HG03520 (cell line): ENCODE measurements around the gene PFAS.
"Not testable (repeated sequence)": the region's sequence is repeated elsewhere in the genome, so short reads cannot be mapped to it uniquely, and the experiment has no call there.

Experiments used
- ATAC-seq: cut with Tn5 transposase; IDR thresholded peaks from one replicate; pipeline ENCODE4 v1.9.1; 2021; ENCODE audit warnings: mild to moderate bottlenecking, moderate library complexity; ENCODE audit not compliant: unreplicated experiment

PFAS gene, protein sequence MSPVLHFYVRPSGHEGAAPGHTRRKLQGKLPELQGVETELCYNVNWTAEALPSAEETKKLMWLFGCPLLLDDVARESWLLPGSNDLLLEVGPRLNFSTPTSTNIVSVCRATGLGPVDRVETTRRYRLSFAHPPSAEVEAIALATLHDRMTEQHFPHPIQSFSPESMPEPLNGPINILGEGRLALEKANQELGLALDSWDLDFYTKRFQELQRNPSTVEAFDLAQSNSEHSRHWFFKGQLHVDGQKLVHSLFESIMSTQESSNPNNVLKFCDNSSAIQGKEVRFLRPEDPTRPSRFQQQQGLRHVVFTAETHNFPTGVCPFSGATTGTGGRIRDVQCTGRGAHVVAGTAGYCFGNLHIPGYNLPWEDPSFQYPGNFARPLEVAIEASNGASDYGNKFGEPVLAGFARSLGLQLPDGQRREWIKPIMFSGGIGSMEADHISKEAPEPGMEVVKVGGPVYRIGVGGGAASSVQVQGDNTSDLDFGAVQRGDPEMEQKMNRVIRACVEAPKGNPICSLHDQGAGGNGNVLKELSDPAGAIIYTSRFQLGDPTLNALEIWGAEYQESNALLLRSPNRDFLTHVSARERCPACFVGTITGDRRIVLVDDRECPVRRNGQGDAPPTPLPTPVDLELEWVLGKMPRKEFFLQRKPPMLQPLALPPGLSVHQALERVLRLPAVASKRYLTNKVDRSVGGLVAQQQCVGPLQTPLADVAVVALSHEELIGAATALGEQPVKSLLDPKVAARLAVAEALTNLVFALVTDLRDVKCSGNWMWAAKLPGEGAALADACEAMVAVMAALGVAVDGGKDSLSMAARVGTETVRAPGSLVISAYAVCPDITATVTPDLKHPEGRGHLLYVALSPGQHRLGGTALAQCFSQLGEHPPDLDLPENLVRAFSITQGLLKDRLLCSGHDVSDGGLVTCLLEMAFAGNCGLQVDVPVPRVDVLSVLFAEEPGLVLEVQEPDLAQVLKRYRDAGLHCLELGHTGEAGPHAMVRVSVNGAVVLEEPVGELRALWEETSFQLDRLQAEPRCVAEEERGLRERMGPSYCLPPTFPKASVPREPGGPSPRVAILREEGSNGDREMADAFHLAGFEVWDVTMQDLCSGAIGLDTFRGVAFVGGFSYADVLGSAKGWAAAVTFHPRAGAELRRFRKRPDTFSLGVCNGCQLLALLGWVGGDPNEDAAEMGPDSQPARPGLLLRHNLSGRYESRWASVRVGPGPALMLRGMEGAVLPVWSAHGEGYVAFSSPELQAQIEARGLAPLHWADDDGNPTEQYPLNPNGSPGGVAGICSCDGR (N-terminal part only)

DNA sequence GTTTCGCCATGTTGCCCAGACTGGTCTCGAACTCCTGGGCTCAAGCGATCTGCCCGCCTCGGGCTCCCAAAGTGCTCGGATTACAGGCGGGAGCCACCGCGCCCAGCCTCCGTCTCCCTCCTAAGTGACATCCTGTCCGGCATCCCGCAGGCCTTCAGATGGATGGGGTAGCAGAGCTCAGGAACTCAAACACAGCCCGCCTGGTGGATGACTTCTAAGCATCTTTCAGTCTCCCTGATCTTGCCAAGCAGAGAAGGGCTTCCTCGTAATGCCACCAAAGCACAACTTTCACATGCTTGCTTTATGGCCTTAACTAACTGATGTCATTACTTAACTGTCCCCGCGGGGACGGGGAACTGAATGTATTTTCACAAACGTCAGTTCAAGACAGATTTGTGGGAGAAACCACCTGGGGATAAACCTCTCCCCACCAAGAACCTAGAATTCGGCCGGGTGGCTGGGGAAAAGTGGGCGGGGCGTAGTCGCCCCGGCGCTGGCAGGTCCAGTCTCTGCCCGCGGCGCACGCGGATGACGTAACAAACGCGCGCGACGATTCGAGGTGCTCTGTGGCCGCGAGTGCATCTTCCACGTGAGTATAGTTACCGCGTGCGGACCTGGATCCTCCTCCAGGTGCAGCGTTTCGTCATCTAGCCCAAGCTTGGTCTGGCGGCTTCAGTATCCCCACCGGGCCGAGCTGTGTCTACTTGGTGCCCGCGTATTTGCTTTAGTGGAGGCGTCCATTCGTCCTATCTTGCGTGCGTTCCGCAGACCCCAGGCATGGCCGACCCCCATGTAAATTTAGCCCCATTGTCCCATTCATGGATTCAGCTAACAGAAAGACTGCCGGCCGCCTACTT is at the start of gene PFAS:
Gene PFAS, plus strand, starts transcription at position 539 of the 857 bp plus-strand sequence. CDS start 4,649 bp downstream, outside the sequence.
- peak; percentile 45 for ATAC-seq

DNA sequence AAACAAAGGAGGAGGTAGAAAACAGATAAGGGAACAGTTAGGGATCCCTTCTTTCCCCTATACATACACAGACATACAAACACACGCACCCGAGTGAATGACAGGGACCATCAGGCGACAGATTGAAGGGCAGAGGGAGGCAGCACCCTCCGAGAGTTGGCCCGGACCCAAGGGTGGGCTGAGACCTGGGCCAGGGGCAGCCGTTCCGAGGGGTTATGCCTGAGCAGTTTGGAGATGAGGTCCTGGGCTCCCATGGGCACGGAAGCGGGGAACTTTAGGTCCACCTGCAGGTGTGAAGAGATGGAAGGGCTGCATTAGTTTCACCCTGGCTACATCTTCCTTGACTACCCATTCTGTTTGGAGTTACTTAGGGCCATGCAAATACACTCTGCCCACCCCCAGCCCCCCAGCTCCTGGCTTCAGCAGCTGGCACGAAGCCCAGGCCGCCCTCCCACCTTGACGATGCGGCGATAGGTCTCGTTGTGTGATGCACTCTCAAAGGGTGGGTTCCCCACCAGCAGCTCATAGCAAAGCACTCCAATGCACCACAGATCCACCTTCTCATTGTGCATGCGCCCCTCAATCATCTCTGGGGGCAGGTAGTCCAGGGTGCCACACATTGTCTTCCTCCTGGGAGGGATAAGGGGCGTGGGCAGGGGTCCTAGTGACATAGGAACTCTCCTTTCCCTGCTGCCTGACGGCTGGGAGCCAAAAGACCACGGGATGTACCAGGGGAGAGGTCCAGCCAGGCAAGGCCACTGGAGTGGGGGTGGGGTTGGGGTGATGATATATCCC is 44.1 kb upstream of the PFAS start:
- no peak for ATAC-seq

DNA sequence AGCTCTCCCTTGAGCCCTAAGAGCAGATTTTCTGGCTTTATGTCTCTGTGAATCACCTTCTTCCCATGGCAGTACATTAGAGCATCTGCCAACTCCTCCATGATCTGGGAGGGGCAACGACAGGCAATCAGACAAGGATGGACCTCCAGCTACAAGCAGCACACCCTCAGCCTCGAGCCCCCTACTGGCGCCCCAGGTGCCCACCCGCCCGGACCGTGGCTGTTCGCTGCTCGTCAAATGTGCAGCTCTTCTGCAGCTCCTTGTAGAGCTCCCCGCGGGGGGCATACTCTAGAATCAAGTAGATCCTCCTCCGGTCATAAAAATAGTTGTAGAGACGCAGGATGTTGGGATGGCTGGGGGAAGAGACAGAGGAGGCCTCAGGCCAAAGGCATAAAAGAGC is 42.6 kb upstream of the PFAS start:
- ATAC-seq: no peak

DNA sequence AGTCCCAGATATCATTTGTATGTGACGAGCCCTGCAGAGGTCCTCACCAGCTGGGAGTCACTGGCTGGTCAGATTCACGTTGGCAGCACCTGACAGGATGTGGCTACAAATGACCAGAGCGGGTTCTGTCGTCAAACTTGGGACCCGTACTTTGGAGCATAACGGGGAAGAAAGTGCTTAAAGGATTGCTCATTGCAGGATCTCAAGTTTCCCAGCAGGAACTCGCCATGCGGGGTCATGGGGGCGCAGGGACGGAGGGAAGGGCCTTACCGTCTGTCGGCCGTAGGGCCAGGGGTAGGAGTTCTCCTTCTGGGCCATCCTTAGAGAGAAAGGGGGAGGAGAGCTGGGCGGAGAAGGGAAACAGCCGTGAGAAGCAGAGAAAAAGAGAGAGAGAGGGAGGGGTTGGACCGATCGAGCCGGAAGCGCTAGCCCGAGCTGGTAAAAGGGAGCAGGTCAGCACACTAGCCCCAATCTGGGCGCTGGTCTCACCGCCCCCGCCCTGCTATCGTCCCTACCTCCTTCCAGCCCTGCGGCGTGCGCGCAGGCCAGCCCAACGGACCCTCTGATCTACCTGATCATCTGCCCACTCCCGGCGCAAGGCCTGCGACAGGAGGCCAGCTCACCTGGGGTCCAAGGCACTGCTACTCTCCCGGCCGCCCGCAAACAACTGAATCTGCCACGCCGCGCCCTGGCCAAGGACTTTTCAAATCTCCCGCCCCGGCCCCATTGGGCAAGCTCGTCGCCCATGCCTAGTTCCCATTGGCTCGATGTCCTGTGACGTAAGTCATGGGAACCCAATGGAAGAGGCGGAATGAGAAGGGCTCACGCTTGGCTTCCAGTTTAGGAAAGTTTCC is 39.0 kb upstream of the PFAS start, which contains the start of gene AURKB:
Gene AURKB, minus strand, starts transcription at position 669 of the 854 bp plus-strand sequence. Its CDS starts 351 bp downstream, at position 318.
- peak; percentile 81 for ATAC-seq

DNA sequence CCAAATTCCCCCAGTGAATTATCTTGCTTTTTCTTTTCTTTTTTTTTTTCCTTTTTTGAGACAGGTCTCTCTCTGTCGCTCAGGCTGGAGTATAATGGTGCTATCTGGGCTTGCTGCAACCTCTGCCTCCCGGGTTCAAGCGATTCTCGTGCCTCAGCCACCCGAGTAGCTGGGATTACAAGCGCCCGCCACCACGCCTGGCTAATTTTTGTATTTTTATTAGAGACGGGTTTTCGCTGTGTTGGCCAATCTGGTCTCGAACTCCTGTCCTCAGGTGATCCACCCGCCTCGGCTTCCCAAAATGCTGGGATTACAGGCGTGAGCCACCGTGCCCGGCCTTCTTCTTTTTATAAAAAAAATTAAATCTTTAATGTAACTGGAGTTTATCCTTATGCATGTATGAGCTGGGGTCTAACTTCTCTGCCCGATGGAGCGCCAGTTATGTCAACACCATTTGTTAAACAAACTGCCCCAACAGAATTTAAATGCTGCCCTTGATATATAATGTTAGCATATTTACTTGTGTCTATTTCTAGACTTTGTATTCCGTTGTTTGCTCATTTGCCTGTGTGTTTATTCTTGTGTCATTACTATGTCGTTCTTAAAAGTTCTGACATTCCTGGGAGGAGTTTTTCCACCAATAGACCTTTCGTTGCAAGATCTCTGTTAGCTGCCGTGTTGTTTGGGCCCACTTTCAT is 38.2 kb upstream of the PFAS start:
- ATAC-seq: no peak

DNA sequence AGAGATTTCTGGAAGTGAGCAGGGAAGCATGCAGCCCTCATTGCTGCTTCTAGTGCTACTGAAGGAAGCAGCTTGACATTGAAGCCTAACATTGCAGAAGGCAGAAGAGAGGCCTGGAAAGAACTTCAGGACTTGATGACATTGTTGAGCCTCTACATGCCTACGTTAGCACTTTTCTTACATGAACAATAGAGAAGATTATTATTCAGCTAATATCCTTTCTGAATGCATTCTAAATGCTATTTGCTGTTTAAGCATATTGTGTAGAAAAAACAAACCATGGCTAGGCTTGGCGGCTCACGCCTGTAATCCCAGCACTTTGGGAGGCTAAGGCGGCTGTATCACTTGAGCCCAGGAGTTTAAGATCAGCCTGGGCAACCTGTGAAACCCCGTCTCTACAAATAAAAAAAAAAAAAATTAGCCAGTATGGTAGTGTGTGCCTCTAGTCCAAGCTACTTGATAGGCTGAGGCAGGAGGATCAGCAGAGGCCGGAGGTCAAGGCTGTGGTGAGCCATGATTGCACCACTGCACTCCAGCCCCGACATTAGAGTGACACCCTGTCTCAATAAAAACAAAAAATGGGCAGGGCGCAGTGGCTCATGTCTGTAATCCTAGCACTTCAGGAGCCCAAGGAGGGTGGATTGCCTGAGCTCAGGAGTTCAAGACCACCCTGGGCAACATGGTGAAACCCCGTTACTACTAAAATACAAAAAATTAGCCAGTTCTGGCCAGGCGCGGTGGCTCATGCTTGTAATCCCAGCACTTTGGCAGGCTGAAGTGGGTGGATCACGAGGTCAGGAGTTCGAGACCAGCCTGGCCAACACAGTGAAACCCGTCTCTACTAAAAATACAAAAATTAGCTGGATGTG is 36.5 kb upstream of the PFAS start:
- no peak for ATAC-seq

DNA sequence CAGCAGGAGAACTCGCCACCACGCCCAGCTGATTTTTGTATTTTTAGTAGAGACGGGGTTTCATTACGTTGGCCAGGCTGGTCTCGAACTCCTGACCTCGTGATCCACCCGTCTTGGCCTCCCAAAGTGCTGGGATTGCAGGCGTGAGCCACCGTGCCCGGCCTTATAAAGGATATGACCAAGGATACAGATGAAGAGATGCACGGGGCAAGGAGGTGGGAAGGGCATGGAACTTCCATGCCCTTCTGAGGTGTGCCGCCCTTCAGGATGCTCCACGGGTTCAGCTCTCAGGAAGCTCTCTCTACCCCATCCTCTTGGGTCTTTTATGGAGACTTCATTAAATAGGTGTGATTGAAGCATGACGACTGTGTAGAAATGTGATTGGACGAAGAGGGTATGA is 35.1 kb upstream of the PFAS start:
- ATAC-seq: not testable (repeated sequence)

DNA sequence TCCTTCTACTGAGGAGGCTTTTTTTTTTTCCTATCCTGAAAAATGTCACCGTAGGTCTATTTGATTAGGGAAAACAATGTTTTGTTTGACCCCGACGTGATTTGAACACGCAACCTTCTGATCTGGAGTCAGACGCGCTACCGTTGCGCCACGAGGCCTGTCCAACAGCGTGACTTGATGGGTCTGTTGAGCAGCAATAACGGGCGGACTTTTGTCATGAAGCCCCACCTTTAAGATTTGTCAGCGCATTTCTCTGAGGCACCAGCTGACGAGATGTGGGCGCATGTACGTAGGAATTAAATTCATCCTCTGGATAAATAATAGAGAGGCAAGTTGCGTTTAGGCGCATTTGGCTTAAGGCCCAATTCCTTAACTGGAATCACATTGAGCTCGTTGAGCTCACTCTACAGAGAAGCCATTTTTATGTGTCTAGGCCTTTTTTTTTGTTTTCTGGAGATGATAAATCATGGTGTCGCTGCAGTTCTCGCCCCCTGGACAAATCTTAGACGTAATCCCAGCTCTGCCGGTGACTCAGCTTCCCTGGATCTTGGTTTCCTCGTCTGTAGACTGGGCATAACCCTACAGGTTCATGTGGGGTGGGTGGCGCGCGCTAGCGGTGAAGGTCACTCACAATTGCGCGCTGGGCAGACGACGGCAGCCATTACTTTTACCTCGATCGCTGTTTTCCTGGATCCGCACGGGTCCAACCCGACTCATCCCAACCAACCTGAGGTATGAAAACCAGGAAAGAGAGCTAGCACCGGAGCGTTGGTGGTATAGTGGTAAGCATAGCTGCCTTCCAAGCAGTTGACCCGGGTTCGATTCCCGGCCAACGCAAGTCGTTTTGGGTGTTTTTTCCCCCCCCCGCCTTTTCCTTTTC is 28.1 kb upstream of the PFAS start:
- no peak for ATAC-seq

DNA sequence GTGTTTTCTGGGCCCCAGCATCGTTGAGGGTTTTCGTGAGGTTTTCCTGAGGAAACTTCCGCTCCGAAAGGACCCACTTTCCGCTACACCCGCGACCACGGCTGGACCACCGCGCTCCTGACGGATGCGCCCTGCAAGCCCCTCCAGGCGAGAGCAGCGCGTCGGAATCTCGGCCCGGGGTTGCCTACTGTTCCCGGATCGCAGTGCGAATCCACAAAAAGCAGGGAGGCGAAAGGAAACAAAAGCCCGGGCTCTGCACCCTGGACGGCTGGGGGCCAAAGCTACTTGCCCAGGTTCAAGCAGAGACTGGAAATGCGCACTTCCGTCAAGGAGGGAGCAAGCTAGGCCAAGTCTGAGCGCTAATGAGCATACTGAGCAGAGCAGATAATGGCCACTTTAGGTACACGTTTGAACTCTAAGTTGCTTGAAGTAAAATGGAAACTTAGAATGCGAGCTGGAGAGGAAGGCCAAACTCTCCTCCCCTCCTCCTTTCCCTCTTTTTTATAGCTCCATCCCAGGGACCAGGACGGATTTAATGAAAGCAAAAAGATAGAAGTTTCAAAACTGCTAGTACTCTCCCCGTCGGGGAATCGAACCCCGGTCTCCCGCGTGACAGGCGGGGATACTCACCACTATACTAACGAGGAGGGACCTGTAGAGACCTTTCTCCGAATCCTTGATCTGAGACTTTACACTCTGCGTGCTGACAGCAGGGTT is 27.3 kb upstream of the PFAS start:
- ATAC-seq: peak; percentile 38

DNA sequence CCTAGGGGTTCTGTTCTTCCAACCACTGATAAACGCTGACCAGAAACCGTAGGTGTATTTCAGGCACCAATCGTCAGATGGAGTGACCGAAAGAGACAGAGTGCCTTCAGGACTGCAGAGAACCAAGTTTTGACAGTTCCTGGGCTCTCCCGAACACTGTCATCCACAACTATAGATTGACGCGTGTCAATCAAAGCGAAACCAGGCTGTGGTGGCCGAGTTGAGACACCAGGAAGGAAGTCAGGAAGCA is 26.8 kb upstream of the PFAS start:
- ATAC-seq: no peak

DNA sequence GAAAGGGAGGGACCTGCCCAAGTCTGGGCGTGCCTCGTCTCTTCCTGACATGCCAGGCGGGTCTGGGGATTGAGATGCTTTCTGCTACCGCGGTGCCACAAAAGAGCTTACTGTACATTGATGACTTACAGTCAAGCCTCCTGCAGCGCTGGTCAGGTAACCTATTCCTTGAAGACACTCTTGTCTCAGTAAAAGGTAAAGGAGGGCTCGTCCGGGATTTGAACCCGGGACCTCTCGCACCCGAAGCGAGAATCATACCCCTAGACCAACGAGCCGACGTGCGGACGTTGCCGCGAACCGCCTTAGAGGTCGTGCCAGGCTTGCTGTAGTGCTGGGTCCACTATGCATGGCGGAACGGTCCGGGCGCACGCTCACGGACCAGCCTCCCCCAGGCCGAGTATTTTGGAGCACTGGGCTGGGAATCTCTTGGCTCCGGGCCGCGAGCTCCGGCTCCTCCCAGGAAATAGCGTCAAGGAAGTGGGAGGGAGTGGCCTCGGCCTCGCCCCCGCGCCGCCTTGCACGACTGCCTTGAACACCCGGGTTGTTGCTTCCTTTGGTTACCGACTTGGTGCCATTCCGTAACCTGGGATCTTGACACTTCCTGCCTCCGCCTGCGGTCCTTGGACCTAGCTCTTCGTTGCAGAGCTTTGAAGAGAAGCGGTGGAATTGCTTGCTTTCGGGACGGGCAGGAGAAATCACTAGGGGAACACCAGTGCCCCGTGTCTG is 26.3 kb upstream of the PFAS start:
- peak; percentile 22 for ATAC-seq

DNA sequence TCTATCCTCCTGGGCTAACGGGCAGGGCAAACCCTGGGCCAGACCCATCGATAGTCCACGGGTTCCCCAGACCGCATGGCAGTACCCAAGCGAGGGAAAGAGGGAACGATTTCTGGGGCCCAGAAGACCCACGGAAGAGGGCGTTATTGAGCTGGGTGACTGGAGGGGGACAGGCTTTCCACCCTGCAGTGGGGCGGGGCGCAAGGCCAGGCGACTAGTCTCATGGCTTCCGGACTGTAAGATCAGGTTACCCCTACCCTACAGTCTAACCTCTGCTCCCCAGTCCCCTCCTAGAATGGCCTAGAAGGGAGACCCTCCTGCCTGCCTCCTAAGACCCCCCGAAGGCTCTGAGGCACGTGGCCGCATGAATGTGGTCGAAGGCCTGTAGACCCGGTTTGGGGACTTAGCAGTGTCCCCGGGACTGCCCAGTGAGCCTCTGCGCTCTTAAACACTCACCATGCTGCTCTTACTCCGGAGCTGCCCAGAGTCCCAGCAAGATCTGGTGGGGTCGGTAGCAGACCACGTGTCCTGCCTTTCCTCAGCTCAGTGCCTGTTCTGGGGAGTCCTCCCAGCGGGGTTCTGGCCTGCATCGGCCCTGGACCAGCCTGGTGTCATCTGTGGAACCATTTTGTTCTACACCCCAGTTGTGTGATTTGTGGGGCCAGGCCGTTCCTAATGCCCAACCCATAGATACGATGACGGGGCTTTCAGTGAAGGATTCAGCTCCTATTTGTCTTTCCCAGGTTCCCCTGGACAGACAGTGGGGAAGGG is 25.5 kb upstream of the PFAS start:
- ATAC-seq: no peak

DNA sequence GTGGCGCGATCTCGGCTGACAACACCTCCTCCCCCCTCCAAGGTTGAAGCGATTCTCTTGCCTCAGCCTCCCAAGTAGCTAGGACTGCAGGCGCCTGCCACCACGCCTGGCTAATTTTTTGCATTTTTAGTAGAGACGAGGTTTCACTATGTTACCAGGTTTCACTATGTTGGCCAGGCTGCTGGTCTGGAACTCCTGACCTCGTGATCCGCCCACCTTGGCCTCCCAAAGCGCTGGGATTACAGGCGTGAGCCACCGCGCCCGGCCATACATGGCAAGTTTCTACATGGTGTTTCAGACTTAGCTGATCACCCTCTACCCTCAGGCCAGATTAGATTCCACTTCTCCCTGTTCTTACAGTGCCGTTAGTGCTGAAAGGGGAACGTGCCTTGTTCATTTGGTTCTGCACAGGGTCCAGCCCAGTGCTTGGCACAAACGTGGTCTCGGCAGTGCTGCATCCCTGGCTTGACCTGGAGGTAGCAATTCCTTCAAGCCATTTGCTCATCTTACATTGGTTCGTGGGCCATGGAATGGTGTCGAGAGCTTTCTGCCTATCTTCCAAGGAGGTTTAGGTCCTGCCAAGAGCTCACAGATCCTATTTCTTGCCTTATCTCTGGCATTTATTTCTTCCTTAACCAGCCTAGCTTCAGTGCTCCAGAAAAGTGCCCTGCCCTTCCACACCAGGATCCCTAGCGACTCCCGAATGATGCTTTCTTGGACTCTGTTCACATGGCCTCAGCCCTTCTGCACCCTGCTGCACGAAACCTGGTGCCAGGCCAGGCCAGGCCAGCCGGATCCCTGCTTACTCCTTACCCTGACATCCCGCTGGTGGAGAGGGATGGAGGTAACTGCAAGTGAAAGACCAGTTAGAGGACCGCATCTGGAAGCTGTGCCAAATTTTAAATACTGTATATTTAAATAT is 23.9 kb upstream of the PFAS start:
- no peak for ATAC-seq
